HepG2 (cell line): Measurements from ENCODE around the gene AKR1C2. TPM values are rescaled to one million over a fixed set of nuclear protein-coding genes. Genes with fewer than 3 reads are reported as not detected.
A peak's percentile ranks its signal among the peaks of the same experiment; 100 is the strongest.

Source experiments
- ATAC-seq: fragments of 200-7000 bp; cut with Tn5 transposase; 3 replicates; pipeline ENCODE4 v1.9.1; 2020; ENCODE audit warnings: mild to moderate bottlenecking, moderate library complexity
- BruUV-seq: library from RNA; stranded (reverse); fragments of 400-500 nt; replicated peaks from 2 replicates; lab custom pipeline; 2021; lab: Mats Ljungman, UMichigan
- CTCF ChIA-PET: fragments of 300-600 bp; formaldehyde crosslinking; extraction: SDS; loops from one replicate; lab custom pipeline; 2021; ENCODE audit warnings: low total read pairs, inconsistent platforms, low intra/inter-chr PET ratio; lab: Yijun Ruan, JAX
- POLR2A ChIA-PET: fragments of 350-600 bp; sonication (Branson Sonifier 250); formaldehyde crosslinking; loops from one replicate; lab custom pipeline; 2020; ENCODE audit warnings: antibody characterized with exemption, inconsistent platforms; lab: Yijun Ruan, JAX
- DNase-seq: peaks from one replicate; pipeline ENCODE4 v3.0.0-alpha.2; 2015; ENCODE audit warnings: low spot score
- FAIRE-seq: peaks from 3 replicates; lab custom pipeline; 2011; peaks lifted over from hg19 to GRCh38; lab: Jason Lieb, UNC
- H2AFZ ChIP-seq: one replicate; pipeline ENCODE4 v1.6.1; 2011; ENCODE audit warnings: low read length, inconsistent platforms
- H3K27ac ChIP-seq: fragments of 300-600 bp; 3 replicates; pipeline ENCODE4 v1.8.0; 2011; ENCODE audit warnings: mixed run types, mild to moderate bottlenecking, mixed read lengths, low read length, inconsistent platforms; ENCODE audit not compliant: insufficient read depth; ENCODE audit errors: extremely low read length
- H3K27me3 ChIP-seq, 2 experiments: fragments of 200-600 bp in 1 of 2; 2 replicates in 1 of 2; 3 replicates in 1 of 2; pipeline versions ENCODE4 v1.6.0 to v1.8.0; 2011; ENCODE audit warnings: low read length in 2 of 2, mild to moderate bottlenecking in 2 of 2, moderate library complexity in 2 of 2, inconsistent platforms in 1 of 2; ENCODE audit not compliant: insufficient read depth in 2 of 2, control insufficient read depth in 1 of 2
- H3K36me3 ChIP-seq, 2 experiments: fragments of 200-600 bp in 1 of 2; replicated peaks in 1 of 2; 2 replicates in 1 of 2; 3 replicates in 1 of 2; pipeline versions ENCODE4 v1.5.1 to v1.8.0; 2011; ENCODE audit warnings: low read length in 2 of 2, inconsistent platforms in 1 of 2; ENCODE audit not compliant: insufficient read depth in 2 of 2, control insufficient read depth in 1 of 2
- H3K4me1 ChIP-seq: 2 replicates; pipeline ENCODE4 v1.5.1; 2012; ENCODE audit warnings: low read length, inconsistent platforms; ENCODE audit not compliant: insufficient read depth
- H3K4me2 ChIP-seq: 2 replicates; pipeline ENCODE4 v1.6.0; 2011; ENCODE audit warnings: low read depth, low read length, inconsistent platforms
- H3K4me3 ChIP-seq, 3 experiments: fragments of 200-600 bp in 1 of 3; sonication (generic), shearing (Covaris generic) in 1 of 3; replicated peaks in 1 of 3; 2 replicates each; pipeline ENCODE4 v1.5.1; 2011 to 2016; ENCODE audit warnings: low read length in 3 of 3, inconsistent platforms in 2 of 3, low read depth in 2 of 3, mild to moderate bottlenecking in 2 of 3, control low read depth in 1 of 3, mixed read lengths in 1 of 3; ENCODE audit not compliant: insufficient read depth in 1 of 3
- H3K79me2 ChIP-seq: one replicate; pipeline ENCODE4 v1.6.1; 2011; ENCODE audit warnings: low read length, inconsistent platforms; ENCODE audit not compliant: insufficient read depth
- H3K9ac ChIP-seq: 2 replicates; pipeline ENCODE4 v1.6.0; 2011; ENCODE audit warnings: mild to moderate bottlenecking, low read depth, low read length, inconsistent platforms; ENCODE audit not compliant: insufficient read depth
- H3K9me3 ChIP-seq: 2 replicates; pipeline ENCODE4 v1.5.1; 2012; ENCODE audit warnings: mild to moderate bottlenecking, low read length
- H4K20me1 ChIP-seq: 2 replicates; pipeline ENCODE4 v1.6.0; 2011; ENCODE audit warnings: inconsistent platforms, mild to moderate bottlenecking, low read length, moderate library complexity; ENCODE audit not compliant: insufficient read depth
- FIP1L1 ChIP-seq: fragments of 200-400 bp; formaldehyde crosslinking; IDR thresholded peaks from 2 replicates; pipeline ENCODE4 v1.6.1; 2018; ENCODE audit warnings: low read depth, mild to moderate bottlenecking, low read length, moderate library complexity, borderline replicate concordance; ENCODE audit not compliant: insufficient read depth
- PAF1 ChIP-seq: IDR thresholded peaks from 2 replicates; pipeline ENCODE4 v1.6.1; 2016; ENCODE audit warnings: missing genetic modification reagents, missing compliant biosample characterization
- WIZ ChIP-seq: sonication (generic); formaldehyde crosslinking; IDR thresholded peaks from 2 replicates; pipeline ENCODE4 v1.5.1; 2020; ENCODE audit warnings: mild to moderate bottlenecking, missing genetic modification reagents
- ZC3H4 ChIP-seq: sonication (generic); formaldehyde crosslinking; IDR thresholded peaks from 2 replicates; pipeline ENCODE4 v1.4.0; 2020; ENCODE audit warnings: missing genetic modification reagents, borderline replicate concordance
- ZNF225 ChIP-seq: sonication (generic); formaldehyde crosslinking; IDR thresholded peaks from 2 replicates; pipeline ENCODE4 v1.4.0; 2020; ENCODE audit warnings: mild to moderate bottlenecking, missing genetic modification reagents
- ZNF7 ChIP-seq: IDR thresholded peaks from 2 replicates; pipeline ENCODE4 v1.6.1; 2016; ENCODE audit warnings: missing biosample characterization, missing genetic modification reagents
- ZNF740 ChIP-seq: sonication (generic); formaldehyde crosslinking; IDR thresholded peaks from 2 replicates; pipeline ENCODE4 v1.4.0; 2020; ENCODE audit warnings: missing genetic modification reagents
- ZNF878 ChIP-seq: sonication (generic); formaldehyde crosslinking; IDR thresholded peaks from 2 replicates; pipeline ENCODE4 v1.8.1; 2023; ENCODE audit warnings: mild to moderate bottlenecking, missing genetic modification reagents, moderate library complexity
- WGBS: methylation state at CpG from one replicate; pipeline ENCODE4 v1.1.6; 2017; ENCODE audit warnings: low lambda C conversion rate; 5-methylcytosine and 5-hydroxymethylcytosine counted together
- in situ Hi-C: cut with HindIII; loops from 2 replicates; pipeline ENCODE4 v1.10.0; 2017; ENCODE audit warnings: low pct_unique_long_range_greater_than_20kb; ENCODE audit not compliant: extremely low pct_ligation_motif_present
- intact Hi-C: fragments of 100-400 bp; cut with micrococcal nuclease; formaldehyde crosslinking; loops from one replicate; pipeline ENCODE4 v1.10.0; 2022; ENCODE audit not compliant: unreplicated experiment
- polyA plus RNA-seq, 8 experiments: library from polyadenylated mRNA; depleted of rRNA in 3 of 8; stranded (reverse) in 7 of 8; unstranded in 1 of 8; fragments of >200 nt; fragmentation: Illumina TruSeq in 4 of 8; extraction: Trizol in 4 of 8; gene quantifications; 2 replicates each; pipeline versions ENCODE4 v1.2.1 to v1.2.3, GENCODE V29; 2011 to 2016; ENCODE audit warnings: low read depth in 4 of 8, missing spikeins in 1 of 8, mixed read lengths in 1 of 8; ENCODE audit not compliant: insufficient read depth in 1 of 8
- total RNA-seq, 5 experiments: library from RNA; depleted of rRNA; stranded (reverse); fragments of >200 nt; fragmentation: Illumina TruSeq; extraction: Trizol; gene quantifications; 2 replicates each; pipeline ENCODE4 v1.2.3, GENCODE V29; 2016; ENCODE audit warnings: low read depth in 1 of 5
- TF ChIP-seq, protein P1 (sequence below): sonication (generic); formaldehyde crosslinking; IDR thresholded peaks from 2 replicates; pipeline ENCODE4 v1.5.0; 2020; ENCODE audit warnings: mild to moderate bottlenecking, missing genetic modification reagents, borderline replicate concordance
- TF ChIP-seq, protein P2 (sequence below): sonication (generic); formaldehyde crosslinking; IDR thresholded peaks from 2 replicates; pipeline ENCODE4 v1.8.1; 2023; ENCODE audit warnings: missing genetic modification reagents, inconsistent platforms, borderline replicate concordance
- TF ChIP-seq, protein P3 (sequence below): fragments of 450-650 bp; IDR thresholded peaks from 2 replicates; pipeline ENCODE4 v1.6.1; 2017
- TF ChIP-seq, protein P4 (sequence below): sonication (generic); formaldehyde crosslinking; IDR thresholded peaks from 2 replicates; pipeline ENCODE4 v1.5.0; 2020; ENCODE audit warnings: mild to moderate bottlenecking, missing genetic modification reagents, moderate library complexity

AKR1C2 gene
- total and polyA plus RNA-seq, 2 of the 13 experiments (the other 11 are each of a cell fraction or from before 2014, with no cell fraction given) = 140 to 900 TPM

GRCh38 chr10:4982764-4983226 lies 20.9 kb downstream of the AKR1C2 start:
- intact Hi-C loops = loop anchor here (1.0 to 10.0 kb wide), 2 partner anchors 133 to 452 kb away; no protein-coding TSS in a partner anchor
- H3K9ac ChIP-seq = no peak overlapping the region
- H3K79me2 ChIP-seq = no peaks in the 10 kb centered on the region
- DNase-seq (peak; percentile 20), FAIRE-seq (no peak), ATAC-seq (peak; percentile 13)
- H3K4me1 ChIP-seq = peaks cover 15% of the 10 kb centered on the region
- H3K27ac ChIP-seq = peak overlapping the region; percentile 6
- no peaks in the 10 kb centered on the region for H4K20me1 ChIP-seq
- WGBS = 90% methylated on average over 4 of the region's 9 CpGs
- no TSS peak for BruUV-seq
- no peak overlapping the region for H3K4me2 ChIP-seq
- in situ Hi-C loops = loop anchor here (5.0 to 10.0 kb wide), 2 partner anchors 135 to 402 kb away; no protein-coding TSS in a partner anchor
- POLR2A ChIA-PET = interaction anchor here (1.2 to 2.2 kb wide), 7 partner anchors 20 to 318 kb away, joined by 3 to 26 read pairs (median 4); partner anchors contain the start of gene AKR1C1
- no peak overlapping the region for H2AFZ ChIP-seq
- no peaks in the 10 kb centered on the region for H3K27me3 ChIP-seq
- H3K4me3 ChIP-seq = no peak overlapping the region
- CTCF ChIA-PET = interaction anchor here (0.6 to 6.0 kb wide), 4 partner anchors 72 to 311 kb away, joined by 3 to 89 read pairs (median 6); no protein-coding TSS in a partner anchor
- H3K36me3 ChIP-seq = peaks cover 0 to 4% of the 10 kb centered on the region in 2 experiments; a peak in 2 of 5 replicates
- no peaks in the 10 kb centered on the region for H3K9me3 ChIP-seq
- TF ChIP-seq, protein P1, sequence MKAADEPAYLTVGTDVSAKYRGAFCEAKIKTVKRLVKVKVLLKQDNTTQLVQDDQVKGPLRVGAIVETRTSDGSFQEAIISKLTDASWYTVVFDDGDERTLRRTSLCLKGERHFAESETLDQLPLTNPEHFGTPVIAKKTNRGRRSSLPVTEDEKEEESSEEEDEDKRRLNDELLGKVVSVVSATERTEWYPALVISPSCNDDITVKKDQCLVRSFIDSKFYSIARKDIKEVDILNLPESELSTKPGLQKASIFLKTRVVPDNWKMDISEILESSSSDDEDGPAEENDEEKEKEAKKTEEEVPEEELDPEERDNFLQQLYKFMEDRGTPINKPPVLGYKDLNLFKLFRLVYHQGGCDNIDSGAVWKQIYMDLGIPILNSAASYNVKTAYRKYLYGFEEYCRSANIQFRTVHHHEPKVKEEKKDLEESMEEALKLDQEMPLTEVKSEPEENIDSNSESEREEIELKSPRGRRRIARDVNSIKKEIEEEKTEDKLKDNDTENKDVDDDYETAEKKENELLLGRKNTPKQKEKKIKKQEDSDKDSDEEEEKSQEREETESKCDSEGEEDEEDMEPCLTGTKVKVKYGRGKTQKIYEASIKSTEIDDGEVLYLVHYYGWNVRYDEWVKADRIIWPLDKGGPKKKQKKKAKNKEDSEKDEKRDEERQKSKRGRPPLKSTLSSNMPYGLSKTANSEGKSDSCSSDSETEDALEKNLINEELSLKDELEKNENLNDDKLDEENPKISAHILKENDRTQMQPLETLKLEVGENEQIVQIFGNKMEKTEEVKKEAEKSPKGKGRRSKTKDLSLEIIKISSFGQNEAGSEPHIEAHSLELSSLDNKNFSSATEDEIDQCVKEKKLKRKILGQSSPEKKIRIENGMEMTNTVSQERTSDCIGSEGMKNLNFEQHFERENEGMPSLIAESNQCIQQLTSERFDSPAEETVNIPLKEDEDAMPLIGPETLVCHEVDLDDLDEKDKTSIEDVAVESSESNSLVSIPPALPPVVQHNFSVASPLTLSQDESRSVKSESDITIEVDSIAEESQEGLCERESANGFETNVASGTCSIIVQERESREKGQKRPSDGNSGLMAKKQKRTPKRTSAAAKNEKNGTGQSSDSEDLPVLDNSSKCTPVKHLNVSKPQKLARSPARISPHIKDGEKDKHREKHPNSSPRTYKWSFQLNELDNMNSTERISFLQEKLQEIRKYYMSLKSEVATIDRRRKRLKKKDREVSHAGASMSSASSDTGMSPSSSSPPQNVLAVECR (CRISPR knock-in tag) = 0 out of 2 replicates have a peak, but pooled peaks have one; percentile 8
- peak; percentile 31; the same call in 1 of the 2 replicates for TF ChIP-seq ZNF225 (CRISPR knock-in tag)
- peak; percentile 98 for TF ChIP-seq ZC3H4 (CRISPR knock-in tag)
- TF ChIP-seq, protein P2, sequence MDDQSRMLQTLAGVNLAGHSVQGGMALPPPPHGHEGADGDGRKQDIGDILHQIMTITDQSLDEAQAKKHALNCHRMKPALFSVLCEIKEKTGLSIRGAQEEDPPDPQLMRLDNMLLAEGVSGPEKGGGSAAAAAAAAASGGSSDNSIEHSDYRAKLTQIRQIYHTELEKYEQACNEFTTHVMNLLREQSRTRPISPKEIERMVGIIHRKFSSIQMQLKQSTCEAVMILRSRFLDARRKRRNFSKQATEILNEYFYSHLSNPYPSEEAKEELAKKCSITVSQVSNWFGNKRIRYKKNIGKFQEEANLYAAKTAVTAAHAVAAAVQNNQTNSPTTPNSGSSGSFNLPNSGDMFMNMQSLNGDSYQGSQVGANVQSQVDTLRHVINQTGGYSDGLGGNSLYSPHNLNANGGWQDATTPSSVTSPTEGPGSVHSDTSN (CRISPR knock-in tag) = no peak
- TF ChIP-seq ZNF740 (CRISPR knock-in tag) = no peak
- TF ChIP-seq, protein P3, sequence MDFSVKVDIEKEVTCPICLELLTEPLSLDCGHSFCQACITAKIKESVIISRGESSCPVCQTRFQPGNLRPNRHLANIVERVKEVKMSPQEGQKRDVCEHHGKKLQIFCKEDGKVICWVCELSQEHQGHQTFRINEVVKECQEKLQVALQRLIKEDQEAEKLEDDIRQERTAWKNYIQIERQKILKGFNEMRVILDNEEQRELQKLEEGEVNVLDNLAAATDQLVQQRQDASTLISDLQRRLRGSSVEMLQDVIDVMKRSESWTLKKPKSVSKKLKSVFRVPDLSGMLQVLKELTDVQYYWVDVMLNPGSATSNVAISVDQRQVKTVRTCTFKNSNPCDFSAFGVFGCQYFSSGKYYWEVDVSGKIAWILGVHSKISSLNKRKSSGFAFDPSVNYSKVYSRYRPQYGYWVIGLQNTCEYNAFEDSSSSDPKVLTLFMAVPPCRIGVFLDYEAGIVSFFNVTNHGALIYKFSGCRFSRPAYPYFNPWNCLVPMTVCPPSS = no peak
- no peak for TF ChIP-seq WIZ
- TF ChIP-seq, protein P4, sequence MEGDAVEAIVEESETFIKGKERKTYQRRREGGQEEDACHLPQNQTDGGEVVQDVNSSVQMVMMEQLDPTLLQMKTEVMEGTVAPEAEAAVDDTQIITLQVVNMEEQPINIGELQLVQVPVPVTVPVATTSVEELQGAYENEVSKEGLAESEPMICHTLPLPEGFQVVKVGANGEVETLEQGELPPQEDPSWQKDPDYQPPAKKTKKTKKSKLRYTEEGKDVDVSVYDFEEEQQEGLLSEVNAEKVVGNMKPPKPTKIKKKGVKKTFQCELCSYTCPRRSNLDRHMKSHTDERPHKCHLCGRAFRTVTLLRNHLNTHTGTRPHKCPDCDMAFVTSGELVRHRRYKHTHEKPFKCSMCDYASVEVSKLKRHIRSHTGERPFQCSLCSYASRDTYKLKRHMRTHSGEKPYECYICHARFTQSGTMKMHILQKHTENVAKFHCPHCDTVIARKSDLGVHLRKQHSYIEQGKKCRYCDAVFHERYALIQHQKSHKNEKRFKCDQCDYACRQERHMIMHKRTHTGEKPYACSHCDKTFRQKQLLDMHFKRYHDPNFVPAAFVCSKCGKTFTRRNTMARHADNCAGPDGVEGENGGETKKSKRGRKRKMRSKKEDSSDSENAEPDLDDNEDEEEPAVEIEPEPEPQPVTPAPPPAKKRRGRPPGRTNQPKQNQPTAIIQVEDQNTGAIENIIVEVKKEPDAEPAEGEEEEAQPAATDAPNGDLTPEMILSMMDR (CRISPR knock-in tag) = 0 out of 2 replicates have a peak, but pooled peaks have one; percentile 8
- no peak for TF ChIP-seq ZNF878 (CRISPR knock-in tag)
- peak; percentile 100 for TF ChIP-seq FIP1L1
- no peak for TF ChIP-seq ZNF7 (CRISPR knock-in tag)
- peak; percentile 99 for TF ChIP-seq PAF1
